ENCODE measurements around the gene MMP25.

- TF ChIP-seq CTCF (IDR thresholded peaks at IDR 0.05; ENCODE audit: insufficient read depth, low read length, poor library complexity, severe bottlenecking) (no peak), EZH2phosphoT487 (conservative IDR thresholded peaks at IDR 0.05; ENCODE audit: low read length) (no peak)
These were observed 13.4 kb downstream of the MMP25 start for GRCh38 chr16:3059723-3060242.
